ENCODE measurements around the gene CREM. TPM values are rescaled to one million over a fixed set of nuclear protein-coding genes. Genes with fewer than 3 reads are reported as not detected.

Gene CREM
- total and polyA plus RNA-seq, 7 donors, result 18.8 to 336 (median 39.2) TPM

- intact Hi-C loops (cut with DNase I), result loop anchor here in 1 of 2 donors (5.0 kb wide), 1 partner anchor 49 kb away; no protein-coding TSS in a partner anchor
- no peak for TF ChIP-seq CTCF (IDR thresholded peaks at IDR 0.05)
- Histone ChIP-seq H3K27me3 (ENCODE audit: insufficient read depth in 3 of 3, low read length in 2 of 3) (no peaks in the 10 kb centered on the region), H3K36me3 (ENCODE audit: insufficient read depth in 1 of 2, low read depth in 1 of 2) (no peaks in the 10 kb centered on the region), H3K27ac (no peak overlapping the region), H3K4me3 (no peak overlapping the region), H3K4me1 (peaks cover 8% of the 10 kb centered on the region), H3K9me3 (no peaks in the 10 kb centered on the region)
- no peak for ATAC-seq
- peak in 1 of 2 donors; percentile 22 for DNase-seq
- 61 to 73% (median 61%) methylated on average over 2 of the region's 2 CpGs for WGBS, 3 donors
Measured at GRCh38 chr10:35191523-35191922, 64.9 kb downstream of the CREM start.

- WGBS, 3 donors, result 46 to 83% (median 81%) methylated on average over 3 of the region's 3 CpGs
- TF ChIP-seq CTCF (IDR thresholded peaks at IDR 0.05), result no peak
- H3K36me3 ChIP-seq (ENCODE audit: insufficient read depth in 1 of 2, low read depth in 1 of 2), result no peaks in the 10 kb centered on the region
- no peak for ATAC-seq
- no peaks in the 10 kb centered on the region for H3K27me3 ChIP-seq (ENCODE audit: insufficient read depth in 3 of 3, low read length in 2 of 3)
- peaks cover 8% of the 10 kb centered on the region for H3K4me1 ChIP-seq
- no peak overlapping the region for H3K27ac ChIP-seq
- DNase-seq, result no peak
- no peaks in the 10 kb centered on the region for H3K9me3 ChIP-seq
- intact Hi-C loops (cut with DNase I), result loop anchor here in 1 of 2 donors (5.0 kb wide), 1 partner anchor 50 kb away; no protein-coding TSS in a partner anchor
- no peak overlapping the region for H3K4me3 ChIP-seq
Measured at GRCh38 chr10:35192645-35193249, 66.1 kb downstream of the CREM start.

- TF ChIP-seq CTCF (IDR thresholded peaks at IDR 0.05), result no peak
- Histone ChIP-seq H3K9me3 (no peaks in the 10 kb centered on the region), H3K4me1 (peaks cover 8% of the 10 kb centered on the region), H3K4me3 (no peak overlapping the region), H3K27ac (peak overlapping the region; percentile 87), H3K36me3 (ENCODE audit: insufficient read depth in 1 of 2, low read depth in 1 of 2) (no peaks in the 10 kb centered on the region), H3K27me3 (ENCODE audit: insufficient read depth in 3 of 3, low read length in 2 of 3) (no peaks in the 10 kb centered on the region)
- DNase-seq, result no peak
- ATAC-seq, result no peak
- intact Hi-C loops (cut with DNase I), result loop anchor here in 1 of 2 donors (5.0 kb wide), 1 partner anchor 52 kb away; no protein-coding TSS in a partner anchor
Measured at GRCh38 chr10:35194471-35194870, 67.8 kb downstream of the CREM start.

- H3K36me3 ChIP-seq (ENCODE audit: insufficient read depth in 1 of 2, low read depth in 1 of 2), result no peaks in the 10 kb centered on the region
- no peak for DNase-seq
- intact Hi-C loops (cut with DNase I), result loop anchor here (1.0 to 5.0 kb wide), 3 partner anchors 53 to 68 kb away; partner anchors contain the start of gene CREM (in 1 of the 2)
- no peak for TF ChIP-seq CTCF (IDR thresholded peaks at IDR 0.05)
- H3K27me3 ChIP-seq (ENCODE audit: insufficient read depth in 3 of 3, low read length in 2 of 3), result no peaks in the 10 kb centered on the region
- H3K4me1 ChIP-seq, result peaks cover 8% of the 10 kb centered on the region
- no peaks in the 10 kb centered on the region for H3K9me3 ChIP-seq
- 46 to 70% (median 59%) methylated on average over 1 of the region's 1 CpG for WGBS, 3 donors
- ATAC-seq, result peak in 2 of 4 donors; percentile 29 to 31
- peak overlapping the region; percentile 63 for H3K4me3 ChIP-seq
- H3K27ac ChIP-seq, result peak overlapping the region; percentile 87
Measured at GRCh38 chr10:35194906-35195305, 68.3 kb downstream of the CREM start.

Data from psoas muscle (tissue), 8 donors.